ENCODE data around the gene SHKBP1.

DNA sequence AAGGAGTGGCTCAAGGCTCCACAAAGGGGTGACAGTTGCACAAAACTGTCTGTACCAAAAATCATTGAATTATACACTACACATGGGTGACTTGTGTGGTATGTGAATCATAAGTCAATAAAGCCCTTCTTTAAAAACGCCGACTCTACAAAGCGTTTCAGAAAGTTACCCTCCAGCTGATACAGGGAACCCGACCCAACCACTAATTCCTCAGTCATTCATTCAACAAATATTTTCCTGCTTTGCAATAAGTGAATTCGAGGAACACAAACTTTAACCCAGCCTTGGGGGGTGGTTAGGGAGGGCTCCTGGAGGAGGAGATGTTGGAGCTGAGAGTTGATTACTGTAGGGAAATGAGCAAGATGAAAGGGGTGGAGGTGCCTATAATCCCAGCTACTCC is 56.5 kb downstream of the SHKBP1 start:
- TF ChIP-seq POLR2AphosphoS5 (IDR thresholded peaks at IDR 0.05; ENCODE audit: low read depth, low read length), result no peak
- TF ChIP-seq POLR2A (IDR thresholded peaks at IDR 0.05; ENCODE audit: low read depth, low read length), result no peak
- no peak for TF ChIP-seq TAF1 (IDR thresholded peaks at IDR 0.05; ENCODE audit: borderline replicate concordance, low read depth, low read length)
